Breast epithelium (tissue), 3 donors: ENCODE measurements around the gene MSH3.

Source experiments
- POLR2AphosphoS5 ChIP-seq, 3 donors: sonication (generic); formaldehyde crosslinking; IDR thresholded peaks; one replicate each; pipeline ENCODE4 v1.6.1; 2017; ENCODE audit warnings: antibody characterized with exemption in 3 of 3
- TF ChIP-seq, protein P1 (sequence below), 3 donors: fragments of 450-650 bp; IDR thresholded peaks; one replicate each; pipeline ENCODE4 v1.5.1; 2016 to 2017; ENCODE audit warnings: antibody characterized with exemption in 3 of 3, mild to moderate bottlenecking in 3 of 3, moderate library complexity in 3 of 3

GRCh38 chr5:80715887-80716286, 61.4 kb downstream of the MSH3 start:
- TF ChIP-seq, protein P1, sequence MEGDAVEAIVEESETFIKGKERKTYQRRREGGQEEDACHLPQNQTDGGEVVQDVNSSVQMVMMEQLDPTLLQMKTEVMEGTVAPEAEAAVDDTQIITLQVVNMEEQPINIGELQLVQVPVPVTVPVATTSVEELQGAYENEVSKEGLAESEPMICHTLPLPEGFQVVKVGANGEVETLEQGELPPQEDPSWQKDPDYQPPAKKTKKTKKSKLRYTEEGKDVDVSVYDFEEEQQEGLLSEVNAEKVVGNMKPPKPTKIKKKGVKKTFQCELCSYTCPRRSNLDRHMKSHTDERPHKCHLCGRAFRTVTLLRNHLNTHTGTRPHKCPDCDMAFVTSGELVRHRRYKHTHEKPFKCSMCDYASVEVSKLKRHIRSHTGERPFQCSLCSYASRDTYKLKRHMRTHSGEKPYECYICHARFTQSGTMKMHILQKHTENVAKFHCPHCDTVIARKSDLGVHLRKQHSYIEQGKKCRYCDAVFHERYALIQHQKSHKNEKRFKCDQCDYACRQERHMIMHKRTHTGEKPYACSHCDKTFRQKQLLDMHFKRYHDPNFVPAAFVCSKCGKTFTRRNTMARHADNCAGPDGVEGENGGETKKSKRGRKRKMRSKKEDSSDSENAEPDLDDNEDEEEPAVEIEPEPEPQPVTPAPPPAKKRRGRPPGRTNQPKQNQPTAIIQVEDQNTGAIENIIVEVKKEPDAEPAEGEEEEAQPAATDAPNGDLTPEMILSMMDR (IDR thresholded peaks at IDR 0.05) = no peak
- TF ChIP-seq POLR2AphosphoS5 (IDR thresholded peaks at IDR 0.05) = no peak
